ENCODE data around the gene CDYL2. TPM values are rescaled to one million over a fixed set of nuclear protein-coding genes. Genes with fewer than 3 reads are reported as not detected.

The CDYL2 gene
- total RNA-seq, 1 experiment from 2014 or later = 7.6 TPM

DNA sequence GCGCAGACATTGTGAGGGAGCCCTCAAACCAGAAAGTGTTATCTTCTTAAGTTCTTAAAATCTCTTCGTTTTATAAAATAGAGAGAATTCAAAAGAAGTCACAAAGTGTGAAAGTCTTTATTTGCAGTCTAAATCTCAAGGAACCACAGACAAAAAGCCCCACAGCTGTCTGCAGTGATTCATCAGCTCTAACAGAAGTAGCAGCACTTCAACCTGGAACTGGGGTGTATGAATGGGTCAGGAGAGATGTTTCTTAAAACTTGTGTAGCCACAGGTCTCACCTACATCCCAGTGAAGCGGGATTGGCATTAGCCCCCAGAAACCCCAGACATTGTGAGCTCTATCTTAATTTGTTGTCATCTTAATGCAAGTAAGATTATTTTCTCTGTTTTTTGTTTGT, 61.1 kb downstream of the CDYL2 start:
- H3K4me2 ChIP-seq (ENCODE audit: low read length) = no peak overlapping the region
- H3K27me3 ChIP-seq (ENCODE audit: low read length) = no peaks in the 10 kb centered on the region
- H3K4me3 ChIP-seq (ENCODE audit: low read length) = no peak overlapping the region
- H3K79me2 ChIP-seq (ENCODE audit: low read length) = 0 out of 2 replicates have a peak, but pooled peaks cover 4% of the 10 kb centered on the region
- no peaks in the 10 kb centered on the region for H4K20me1 ChIP-seq (ENCODE audit: low read length)
- H3K9me2 ChIP-seq (replicated peaks; ENCODE audit: low read length) = no peaks in the 10 kb centered on the region
- no peak overlapping the region for H3K9ac ChIP-seq (ENCODE audit: low read length)
- H2AFZ ChIP-seq (ENCODE audit: low read length) = no peak overlapping the region
- H3K4me1 ChIP-seq (ENCODE audit: insufficient read depth, low read length) = peaks cover 7% of the 10 kb centered on the region; the same call in 1 of the 2 replicates
- no TSS peak for BruUV-seq (replicated peaks)
- intact Hi-C loops (cut with micrococcal nuclease) = no loop called here
- POLR2A ChIA-PET (ENCODE audit: unreplicated experiment) = no interaction called here
- H3K36me3 ChIP-seq (ENCODE audit: low read depth, low read length) = no peaks in the 10 kb centered on the region
- DNase-seq = no peak
- CTCF ChIA-PET = no interaction called here
- no peak for TF ChIP-seq EZH2phosphoT487 (IDR thresholded peaks at IDR 0.05; ENCODE audit: borderline replicate concordance, low read length)
- no peaks in the 10 kb centered on the region for H3K9me3 ChIP-seq (ENCODE audit: low read length)
- H3F3A ChIP-seq (ENCODE audit: low read length, unreplicated experiment) = no peaks in the 10 kb centered on the region
- no peak overlapping the region for H3K27ac ChIP-seq (ENCODE audit: low read length)
- ATAC-seq = no peak

DNA sequence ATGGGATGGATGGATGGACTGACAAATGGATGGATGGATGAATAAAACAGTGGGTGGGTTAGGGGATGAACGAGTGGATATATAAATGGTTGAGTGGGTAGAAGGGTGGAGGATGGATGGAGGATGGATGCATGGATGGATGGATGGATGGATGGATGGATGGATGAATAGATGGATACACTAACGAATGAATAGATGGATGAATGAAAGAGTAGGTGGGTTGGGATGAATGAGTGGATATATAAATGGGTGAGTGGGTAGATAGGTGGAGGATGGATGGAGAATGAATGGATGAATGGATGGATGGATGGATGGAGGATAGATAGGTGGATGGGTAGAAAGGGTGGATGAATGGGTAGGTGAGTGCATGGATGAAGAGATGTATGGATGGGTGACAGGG, 62.1 kb downstream of the CDYL2 start:
- Histone ChIP-seq H3K4me3 (ENCODE audit: low read length) (no peak overlapping the region), H3K9me2 (replicated peaks; ENCODE audit: low read length) (no peaks in the 10 kb centered on the region), H4K20me1 (ENCODE audit: low read length) (no peaks in the 10 kb centered on the region), H3K27me3 (ENCODE audit: low read length) (no peaks in the 10 kb centered on the region), H3K79me2 (ENCODE audit: low read length) (0 out of 2 replicates have a peak, but pooled peaks cover 4% of the 10 kb centered on the region), H3K27ac (ENCODE audit: low read length) (no peak overlapping the region), H3F3A (ENCODE audit: low read length, unreplicated experiment) (no peaks in the 10 kb centered on the region), H3K36me3 (ENCODE audit: low read depth, low read length) (no peaks in the 10 kb centered on the region), H3K9ac (ENCODE audit: low read length) (no peak overlapping the region), H3K9me3 (ENCODE audit: low read length) (no peaks in the 10 kb centered on the region), H2AFZ (ENCODE audit: low read length) (no peak overlapping the region), H3K4me2 (ENCODE audit: low read length) (no peak overlapping the region), H3K4me1 (ENCODE audit: insufficient read depth, low read length) (peaks cover 7% of the 10 kb centered on the region; the same call in 1 of the 2 replicates)
- TF ChIP-seq EZH2 (IDR thresholded peaks at IDR 0.05; ENCODE audit: low read length, unreplicated experiment) (no peak), EZH2phosphoT487 (IDR thresholded peaks at IDR 0.05; ENCODE audit: borderline replicate concordance, low read length) (no peak)
- TF ChIP-seq, protein P1, sequence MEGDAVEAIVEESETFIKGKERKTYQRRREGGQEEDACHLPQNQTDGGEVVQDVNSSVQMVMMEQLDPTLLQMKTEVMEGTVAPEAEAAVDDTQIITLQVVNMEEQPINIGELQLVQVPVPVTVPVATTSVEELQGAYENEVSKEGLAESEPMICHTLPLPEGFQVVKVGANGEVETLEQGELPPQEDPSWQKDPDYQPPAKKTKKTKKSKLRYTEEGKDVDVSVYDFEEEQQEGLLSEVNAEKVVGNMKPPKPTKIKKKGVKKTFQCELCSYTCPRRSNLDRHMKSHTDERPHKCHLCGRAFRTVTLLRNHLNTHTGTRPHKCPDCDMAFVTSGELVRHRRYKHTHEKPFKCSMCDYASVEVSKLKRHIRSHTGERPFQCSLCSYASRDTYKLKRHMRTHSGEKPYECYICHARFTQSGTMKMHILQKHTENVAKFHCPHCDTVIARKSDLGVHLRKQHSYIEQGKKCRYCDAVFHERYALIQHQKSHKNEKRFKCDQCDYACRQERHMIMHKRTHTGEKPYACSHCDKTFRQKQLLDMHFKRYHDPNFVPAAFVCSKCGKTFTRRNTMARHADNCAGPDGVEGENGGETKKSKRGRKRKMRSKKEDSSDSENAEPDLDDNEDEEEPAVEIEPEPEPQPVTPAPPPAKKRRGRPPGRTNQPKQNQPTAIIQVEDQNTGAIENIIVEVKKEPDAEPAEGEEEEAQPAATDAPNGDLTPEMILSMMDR (conservative IDR thresholded peaks at IDR 0.05; ENCODE audit: low read depth, low read length) = no peak
- ATAC-seq = no peak
- DNase-seq = no peak
- intact Hi-C loops (cut with micrococcal nuclease) = no loop called here
- BruUV-seq (replicated peaks) = no TSS peak
- ChIA-PET POLR2A (ENCODE audit: unreplicated experiment) (no interaction called here), CTCF (no interaction called here)

- TF ChIP-seq, protein P1 (conservative IDR thresholded peaks at IDR 0.05; ENCODE audit: low read depth, low read length) = no peak
- TF ChIP-seq EZH2phosphoT487 (IDR thresholded peaks at IDR 0.05; ENCODE audit: borderline replicate concordance, low read length) = no peak
- TF ChIP-seq EZH2 (IDR thresholded peaks at IDR 0.05; ENCODE audit: low read length, unreplicated experiment) = no peak
- ATAC-seq (no peak), DNase-seq (no peak)
- BruUV-seq (replicated peaks) = no TSS peak
- H3K4me3 ChIP-seq (ENCODE audit: low read length) = no peak overlapping the region
- no peak overlapping the region for H2AFZ ChIP-seq (ENCODE audit: low read length)
- H3K27me3 ChIP-seq (ENCODE audit: low read length) = no peaks in the 10 kb centered on the region
- no peak overlapping the region for H3K4me2 ChIP-seq (ENCODE audit: low read length)
- no peaks in the 10 kb centered on the region for H3K36me3 ChIP-seq (ENCODE audit: low read depth, low read length)
- H3K9me2 ChIP-seq (replicated peaks; ENCODE audit: low read length) = no peaks in the 10 kb centered on the region
- 0 out of 2 replicates have a peak, but pooled peaks cover 4% of the 10 kb centered on the region for H3K79me2 ChIP-seq (ENCODE audit: low read length)
- no peaks in the 10 kb centered on the region for H3K9me3 ChIP-seq (ENCODE audit: low read length)
- no peak overlapping the region for H3K9ac ChIP-seq (ENCODE audit: low read length)
- no peaks in the 10 kb centered on the region for H4K20me1 ChIP-seq (ENCODE audit: low read length)
- H3F3A ChIP-seq (ENCODE audit: low read length, unreplicated experiment) = no peaks in the 10 kb centered on the region
- POLR2A ChIA-PET (ENCODE audit: unreplicated experiment) = no interaction called here
- peaks cover 7% of the 10 kb centered on the region; the same call in 1 of the 2 replicates for H3K4me1 ChIP-seq (ENCODE audit: insufficient read depth, low read length)
- intact Hi-C loops (cut with micrococcal nuclease) = no loop called here
- no peak overlapping the region for H3K27ac ChIP-seq (ENCODE audit: low read length)
- CTCF ChIA-PET = no interaction called here
These were observed 62.7 kb downstream of the CDYL2 start for GRCh38 chr16:80741724-80742123.
